Inflammatory macrophage treated with lipopolysaccharide for 1 hour (primary cell): ENCODE measurements around the gene SLC29A3.

Source experiments
- DNase-seq, 2 donors: peaks; one replicate each; pipeline ENCODE4 v3.0.0-alpha.2; 2020 to 2022

Gene SLC29A3

GRCh38 chr10:71395621-71396020, 76.6 kb downstream of the SLC29A3 start:
- no peak for DNase-seq

GRCh38 chr10:71396084-71396710, 77.1 kb downstream of the SLC29A3 start:
- no peak for DNase-seq

GRCh38 chr10:71396711-71397295, 77.7 kb downstream of the SLC29A3 start, which contains the start of gene CDH23:
Gene CDH23 (plus strand): TSS chr10:71396920. CDS start chr10:71439832, 42,912 bp downstream.
- no peak for DNase-seq

- DNase-seq = peak; percentile 16 to 46
Measured at GRCh38 chr10:71397296-71398212, 78.5 kb downstream of the SLC29A3 start.

GRCh38 chr10:71398976-71399375, 79.9 kb downstream of the SLC29A3 start:
- DNase-seq = no peak

- DNase-seq = no peak
Measured at GRCh38 chr10:71399946-71400345, 80.9 kb downstream of the SLC29A3 start.

- no peak for DNase-seq
Measured at GRCh38 chr10:71401056-71401455, 82.0 kb downstream of the SLC29A3 start.

GRCh38 chr10:71402005-71402404, 82.9 kb downstream of the SLC29A3 start:
- no peak for DNase-seq

- no peak for DNase-seq
Measured at GRCh38 chr10:71404503-71405295, 85.6 kb downstream of the SLC29A3 start.

- DNase-seq = no peak
Measured at GRCh38 chr10:71406878-71407277, 87.8 kb downstream of the SLC29A3 start.

- no peak for DNase-seq
Measured at GRCh38 chr10:71408436-71409225, 89.6 kb downstream of the SLC29A3 start.

- DNase-seq = no peak
Measured at GRCh38 chr10:71409516-71410104, 90.6 kb downstream of the SLC29A3 start.
